H1 (cell line): ENCODE data around the gene PNCK. TPM values are rescaled to one million over a fixed set of nuclear protein-coding genes. Genes with fewer than 3 reads are reported as not detected.

ENCODE experiments used
- CTCF ChIA-PET: fragments of 300-600 bp; sonication (Branson Sonifier 250); formaldehyde crosslinking; loops from one replicate; lab custom pipeline; 2021; ENCODE audit not compliant: partially characterized antibody; lab: Charles Lee
- POLR2A ChIA-PET: fragments of 300-600 bp; sonication (Branson Sonifier 250); formaldehyde crosslinking; loops from one replicate; lab custom pipeline; 2021; ENCODE audit warnings: inconsistent platforms; ENCODE audit not compliant: partially characterized antibody; lab: Charles Lee
- DNase-seq, 2 experiments: peaks; one replicate each; pipeline versions ENCODE4 v3.0.0 to v3.0.0-alpha.2; 2010 to 2022; ENCODE audit warnings: low spot score in 2 of 2, low read depth in 1 of 2, mixed read lengths in 1 of 2
- FAIRE-seq: peaks from 2 replicates; lab custom pipeline; 2011; peaks lifted over from hg19 to GRCh38; lab: Jason Lieb, UNC
- H2AFZ ChIP-seq: 2 replicates; pipeline ENCODE4 v1.8.1; 2012; ENCODE audit warnings: low read length, inconsistent platforms
- H2AK5ac ChIP-seq: 2 replicates; pipeline ENCODE4 v1.6.1; 2013; ENCODE audit warnings: low read depth, low read length
- H2BK120ac ChIP-seq: replicated peaks from 2 replicates; pipeline ENCODE3; 2013; ENCODE audit warnings: low read depth, low read length, inconsistent platforms
- H2BK12ac ChIP-seq: 2 replicates; pipeline ENCODE4 v1.6.1; 2013; ENCODE audit warnings: low read depth, low read length
- H2BK15ac ChIP-seq: 2 replicates; pipeline ENCODE4 v1.6.1; 2013; ENCODE audit warnings: low read length
- H2BK20ac ChIP-seq: 2 replicates; pipeline ENCODE4 v1.6.1; 2013; ENCODE audit warnings: low read length
- H2BK5ac ChIP-seq: 2 replicates; pipeline ENCODE4 v1.6.1; 2013; ENCODE audit warnings: low read depth, low read length
- H3K14ac ChIP-seq: 2 replicates; pipeline ENCODE4 v1.6.1; 2013; ENCODE audit warnings: inconsistent platforms; ENCODE audit not compliant: insufficient read length
- H3K18ac ChIP-seq: 2 replicates; pipeline ENCODE4 v1.6.1; 2013; ENCODE audit warnings: low read length; ENCODE audit errors: extremely low read depth
- H3K23ac ChIP-seq: 2 replicates; pipeline ENCODE4 v1.6.1; 2013; ENCODE audit warnings: inconsistent platforms; ENCODE audit not compliant: insufficient read length
- H3K23me2 ChIP-seq: 2 replicates; pipeline ENCODE4 v1.6.1; 2013; ENCODE audit warnings: low read depth, low read length
- H3K27ac ChIP-seq: 2 replicates; pipeline ENCODE4 v1.6.1; 2011; ENCODE audit warnings: low read depth, low read length, inconsistent platforms
- H3K27me3 ChIP-seq, 4 experiments: replicated peaks in 1 of 4; 1 replicate in 1 of 4; 2 replicates in 3 of 4; pipeline versions ENCODE4 v1.6.1 to v1.8.1; 2011 to 2013; ENCODE audit warnings: low read length in 3 of 4, mild to moderate bottlenecking in 3 of 4, inconsistent platforms in 2 of 4, mixed read lengths in 2 of 4, moderate library complexity in 1 of 4; ENCODE audit not compliant: control insufficient read depth in 3 of 4, insufficient read depth in 3 of 4; ENCODE audit errors: extremely low read depth in 1 of 4
- H3K36me3 ChIP-seq, 4 experiments: 2 replicates each; pipeline versions ENCODE4 v1.6.1 to v1.8.1; 2011 to 2013; ENCODE audit warnings: mild to moderate bottlenecking in 4 of 4, low read length in 3 of 4, moderate library complexity in 2 of 4, control low read depth in 1 of 4, inconsistent platforms in 1 of 4; ENCODE audit not compliant: insufficient read depth in 4 of 4, control insufficient read depth in 2 of 4
- H3K4ac ChIP-seq: replicated peaks from 2 replicates; pipeline ENCODE3; 2013; ENCODE audit warnings: low read length, low read depth, mixed read lengths, inconsistent platforms; ENCODE audit not compliant: insufficient read length
- H3K4me1 ChIP-seq, 4 experiments: replicated peaks in 1 of 4; 1 replicate in 1 of 4; 2 replicates in 3 of 4; pipeline versions ENCODE4 v1.6.1 to v1.8.1; 2011 to 2013; ENCODE audit warnings: low read length in 3 of 4, inconsistent platforms in 2 of 4, mixed read lengths in 1 of 4; ENCODE audit not compliant: insufficient read depth in 4 of 4, control insufficient read depth in 3 of 4
- H3K4me2 ChIP-seq, 2 experiments: 2 replicates each; pipeline versions ENCODE4 v1.6.1 to v1.8.1; 2011 to 2013; ENCODE audit warnings: low read depth in 2 of 2, low read length in 2 of 2, control low read depth in 1 of 2, inconsistent platforms in 1 of 2, mild to moderate bottlenecking in 1 of 2; ENCODE audit not compliant: insufficient read depth in 1 of 2
- H3K4me3 ChIP-seq, 4 experiments: fragments of 200-600, 300-600 bp in 1 of 4; sonication (generic), shearing (Covaris generic), sonication (Bioruptor Twin) in 1 of 4; 2 replicates each; pipeline versions ENCODE4 v1.5.1 to v1.8.1; 2011 to 2016; ENCODE audit warnings: low read length in 4 of 4, low read depth in 3 of 4, control low read depth in 2 of 4, inconsistent platforms in 2 of 4, mild to moderate bottlenecking in 2 of 4, mixed read lengths in 1 of 4, moderate library complexity in 1 of 4; ENCODE audit not compliant: insufficient read depth in 2 of 4; ENCODE audit errors: extremely low read depth in 1 of 4
- H3K56ac ChIP-seq: replicated peaks from 2 replicates; pipeline ENCODE3; 2013; ENCODE audit warnings: low read depth, mild to moderate bottlenecking, mixed read lengths, low read length, inconsistent platforms; ENCODE audit not compliant: insufficient read length
- H3K79me1 ChIP-seq: 2 replicates; pipeline ENCODE4 v1.6.1; 2013; ENCODE audit warnings: low read depth, low read length, control low read depth
- H3K79me2 ChIP-seq, 2 experiments: 2 replicates each; pipeline versions ENCODE4 v1.6.1 to v1.8.1; 2012 to 2013; ENCODE audit warnings: low read length in 2 of 2, mild to moderate bottlenecking in 2 of 2, inconsistent platforms in 1 of 2; ENCODE audit not compliant: insufficient read depth in 2 of 2, control insufficient read depth in 1 of 2
- H3K9ac ChIP-seq, 4 experiments: replicated peaks in 1 of 4; 1 replicate in 1 of 4; 2 replicates in 3 of 4; pipeline versions ENCODE4 v1.6.1 to v1.8.1; 2011 to 2013; ENCODE audit warnings: low read depth in 3 of 4, low read length in 3 of 4, control low read depth in 2 of 4, mild to moderate bottlenecking in 2 of 4, moderate library complexity in 2 of 4, inconsistent platforms in 1 of 4; ENCODE audit errors: extremely low read depth in 1 of 4
- H3K9me3 ChIP-seq, 2 experiments: 2 replicates each; pipeline versions ENCODE4 v1.6.1 to v1.8.1; 2012 to 2013; ENCODE audit warnings: mild to moderate bottlenecking in 2 of 2, moderate library complexity in 2 of 2, control low read depth in 1 of 2, inconsistent platforms in 1 of 2, low read depth in 1 of 2, low read length in 1 of 2, mixed read lengths in 1 of 2; ENCODE audit not compliant: insufficient read depth in 2 of 2
- H4K20me1 ChIP-seq, 2 experiments: replicated peaks in 1 of 2; 2 replicates each; pipeline versions ENCODE3 to v1.8.1; 2011 to 2013; ENCODE audit warnings: inconsistent platforms in 2 of 2, low read length in 2 of 2, mild to moderate bottlenecking in 1 of 2; ENCODE audit not compliant: insufficient read depth in 2 of 2, control insufficient read depth in 1 of 2
- H4K5ac ChIP-seq: 2 replicates; pipeline ENCODE4 v1.6.1; 2013; ENCODE audit warnings: low read length, low read depth, mixed read lengths, inconsistent platforms; ENCODE audit not compliant: insufficient read length
- H4K8ac ChIP-seq: 2 replicates; pipeline ENCODE4 v1.8.0; 2013; ENCODE audit warnings: mild to moderate bottlenecking, moderate library complexity, low read length, inconsistent platforms; ENCODE audit not compliant: insufficient read depth; ENCODE audit errors: extremely low read depth
- H4K91ac ChIP-seq: replicated peaks from 2 replicates; pipeline ENCODE3; 2013; ENCODE audit warnings: low read length, mixed read lengths, inconsistent platforms; ENCODE audit not compliant: insufficient read length
- CBX5 ChIP-seq: fragments of 300-800, 300-1000 bp; sonication (generic); IDR thresholded peaks from 2 replicates; pipeline ENCODE4 v1.7.1; 2016; ENCODE audit warnings: antibody characterized with exemption, low read length, low read depth
- CHD1 ChIP-seq: IDR thresholded peaks from 2 replicates; pipeline ENCODE4 v1.6.1; 2012; ENCODE audit warnings: low read depth, low read length, improper control_type of control experiment
- CHD2 ChIP-seq: IDR thresholded peaks from 2 replicates; pipeline ENCODE4 v1.6.1; 2012; ENCODE audit warnings: low read length, improper control_type of control experiment
- GTF2F1 ChIP-seq: IDR thresholded peaks from 2 replicates; pipeline ENCODE4 v1.6.1; 2012; ENCODE audit warnings: low read depth, low read length, improper control_type of control experiment, borderline replicate concordance
- KDM1A ChIP-seq: fragments of 200-600, 300-600 bp; sonication (generic); IDR thresholded peaks from 2 replicates; pipeline ENCODE4 v1.7.1; 2016; ENCODE audit warnings: mild to moderate bottlenecking, low read length, borderline replicate concordance
- MAFK ChIP-seq: IDR thresholded peaks from 2 replicates; pipeline ENCODE4 v1.6.1; 2012; ENCODE audit warnings: low read depth, mild to moderate bottlenecking, improper control_type of control experiment, low read length
- RFX5 ChIP-seq: IDR thresholded peaks from 2 replicates; pipeline ENCODE4 v1.6.1; 2011; ENCODE audit warnings: low read depth, low read length, improper control_type of control experiment, borderline replicate concordance
- RXRA ChIP-seq: IDR thresholded peaks from 2 replicates; pipeline ENCODE4 v1.6.1; 2011; ENCODE audit warnings: low read depth, mild to moderate bottlenecking, low read length, moderate library complexity; ENCODE audit not compliant: insufficient read depth
- SIN3A ChIP-seq, 2 experiments: IDR thresholded peaks in 1 of 2; conservative IDR thresholded peaks in 1 of 2; 2 replicates each; pipeline ENCODE4 v1.6.1; 2011 to 2012; ENCODE audit warnings: low read length in 2 of 2, improper control_type of control experiment in 1 of 2, low read depth in 1 of 2, mild to moderate bottlenecking in 1 of 2
- SP1 ChIP-seq: IDR thresholded peaks from 2 replicates; pipeline ENCODE4 v1.6.1; 2011; ENCODE audit warnings: low read depth, low read length
- TAF1 ChIP-seq: IDR thresholded peaks from 2 replicates; pipeline ENCODE4 v1.6.1; 2011; ENCODE audit warnings: mild to moderate bottlenecking, low read depth, low read length
- WGBS, 2 experiments: shearing (Covaris generic) in 1 of 2; methylation state at CpG; one replicate each; pipeline versions ENCODE4 v1.1.6 to v1.1.7; 2013 to 2015; ENCODE audit warnings: low lambda C conversion rate in 2 of 2, mixed read lengths in 2 of 2, inconsistent platforms in 1 of 2, low coverage in 1 of 2, missing lambda C conversion rate in 1 of 2; ENCODE audit not compliant: insufficient replicate concordance in 2 of 2, insufficient coverage in 1 of 2, insufficient read length in 1 of 2; ENCODE audit errors: extremely low coverage in 1 of 2, missing lambda C conversion rate in 1 of 2; 5-methylcytosine and 5-hydroxymethylcytosine counted together
- polyA plus RNA-seq, 7 experiments: library from polyadenylated mRNA; depleted of rRNA in 3 of 7; stranded (reverse) in 5 of 7; unstranded in 2 of 7; fragments of >200 nt in 5 of 7; fragments of 200-250 nt in 2 of 7; gene quantifications; 1 replicate in 5 of 7; 2 replicates in 1 of 7; 4 replicates in 1 of 7; pipeline versions ENCODE4 v1.2.1 to v1.2.3, GENCODE V29; 2011 to 2013; ENCODE audit warnings: missing spikeins in 2 of 7, mixed read lengths in 2 of 7
- total RNA-seq: library from RNA; stranded (reverse); fragmentation: NEBNext Ultra II Directional; extraction: Animal tissue kit (Norgen Biotek cat#: 25700); gene quantifications from 2 replicates; pipeline ENCODE4 v1.2.1, GENCODE V29; 2021

Gene PNCK
- total and polyA plus RNA-seq, 2 of the 8 experiments (the other 6 are each of a cell fraction or from before 2014, with no cell fraction given) = 6.2 to 6.3 TPM

GRCh38 chrX:153632595-153632946 lies 41.0 kb downstream of the PNCK start:
- POLR2A ChIA-PET = no interaction called here
- FAIRE-seq (no peak), DNase-seq (no peak)
- H3K18ac ChIP-seq = no peak overlapping the region
- H3K27me3 ChIP-seq = no peaks in the 10 kb centered on the region
- no peak overlapping the region for H3K9ac ChIP-seq
- CTCF ChIA-PET = interaction anchor here (1.1 to 4.5 kb wide), 7 partner anchors 8 to 61 kb away, joined by 3 to 30 read pairs (median 5); partner anchors contain the start of gene DUSP9
- H3K4me3 ChIP-seq = no peak overlapping the region
- no peaks in the 10 kb centered on the region for H3K9me3 ChIP-seq
- H2BK5ac ChIP-seq = no peak overlapping the region
- TF ChIP-seq CHD2 (no peak), SIN3A (conservative IDR thresholded peaks at IDR 0.05 in 1 of 2, IDR thresholded peaks at IDR 0.05 in 1 of 2; ENCODE audit: low read depth in 1 of 2, low read length in 2 of 2) (no peak), MAFK (no peak), TAF1 (no peak), GTF2F1 (no peak), RFX5 (no peak), KDM1A (no peak), SP1 (no peak), CBX5 (no peak), RXRA (no peak), CHD1 (no peak)
- no peak overlapping the region for H4K91ac ChIP-seq
- H3K4me1 ChIP-seq = peaks cover 0 to 1% (median 0%) of the 10 kb centered on the region in 4 experiments; a peak in 1 of 7 replicates
- H2BK120ac ChIP-seq = no peak overlapping the region
- 100% methylated on average over 2 of the region's 7 CpGs; no CpG with 5 or more reads in 1 of the 2 experiments for WGBS, 2 experiments
- no peak overlapping the region for H4K8ac ChIP-seq
- no peaks in the 10 kb centered on the region for H3K79me2 ChIP-seq
- no peaks in the 10 kb centered on the region for H3K36me3 ChIP-seq
- H2BK15ac ChIP-seq = no peak overlapping the region
- no peak overlapping the region for H3K27ac ChIP-seq
- H2BK20ac ChIP-seq = no peak overlapping the region
- H3K23ac ChIP-seq = no peak overlapping the region
- H4K5ac ChIP-seq = no peak overlapping the region
- no peaks in the 10 kb centered on the region for H3K79me1 ChIP-seq
- no peak overlapping the region for H3K4me2 ChIP-seq
- no peak overlapping the region for H3K14ac ChIP-seq
- no peak overlapping the region for H2BK12ac ChIP-seq
- no peaks in the 10 kb centered on the region for H3K23me2 ChIP-seq
- no peak overlapping the region for H2AK5ac ChIP-seq
- H3K4ac ChIP-seq = no peak overlapping the region
- no peak overlapping the region for H2AFZ ChIP-seq
- H4K20me1 ChIP-seq = no peaks in the 10 kb centered on the region
- no peak overlapping the region for H3K56ac ChIP-seq
